Neuronal stem cell (in vitro differentiated cells): ENCODE data around the gene RNF7.

Experiments used
- DNase-seq: peaks from one replicate; pipeline ENCODE4 v3.0.0-alpha.2; 2013; ENCODE audit warnings: low spot score
- H2AFZ ChIP-seq: one replicate; pipeline ENCODE4 v1.6.1; 2013; ENCODE audit warnings: mild to moderate bottlenecking, low read length, inconsistent platforms
- H2AK5ac ChIP-seq: 2 replicates; pipeline ENCODE4 v1.6.1; 2013; ENCODE audit warnings: low read depth, mild to moderate bottlenecking, inconsistent platforms, low read length, moderate library complexity, mixed read lengths
- H2BK120ac ChIP-seq: 2 replicates; pipeline ENCODE4 v1.6.1; 2013; ENCODE audit warnings: low read depth, mild to moderate bottlenecking, inconsistent platforms, low read length, moderate library complexity, mixed read lengths
- H2BK12ac ChIP-seq: one replicate; pipeline ENCODE4 v1.6.1; 2013; ENCODE audit warnings: low read length, inconsistent platforms
- H2BK15ac ChIP-seq: 2 replicates; pipeline ENCODE4 v1.6.1; 2013; ENCODE audit warnings: mild to moderate bottlenecking, low read length, inconsistent platforms, mixed read lengths
- H2BK5ac ChIP-seq: one replicate; pipeline ENCODE4 v1.6.1; 2013; ENCODE audit warnings: inconsistent platforms, mild to moderate bottlenecking, low read length, moderate library complexity
- H3K14ac ChIP-seq: one replicate; pipeline ENCODE4 v1.6.1; 2013; ENCODE audit warnings: low read length, inconsistent platforms
- H3K18ac ChIP-seq: 2 replicates; pipeline ENCODE4 v1.6.1; 2013; ENCODE audit warnings: low read length, inconsistent platforms
- H3K23ac ChIP-seq: 2 replicates; pipeline ENCODE4 v1.6.1; 2013; ENCODE audit warnings: low read depth, mild to moderate bottlenecking, mixed read lengths, low read length, inconsistent platforms; ENCODE audit not compliant: poor library complexity
- H3K27ac ChIP-seq: replicated peaks from 3 replicates; pipeline ENCODE4 v1.5.1; 2013; ENCODE audit warnings: low read length, inconsistent platforms
- H3K27me3 ChIP-seq, 3 experiments: 2 replicates each; pipeline ENCODE4 v1.6.1; 2013; ENCODE audit warnings: low read length in 3 of 3, mild to moderate bottlenecking in 2 of 3, inconsistent platforms in 1 of 3, low read depth in 1 of 3, mixed read lengths in 1 of 3, moderate library complexity in 1 of 3; ENCODE audit not compliant: control insufficient read depth in 3 of 3, insufficient read depth in 3 of 3
- H3K36me3 ChIP-seq, 2 donors: replicated peaks in 1 of 2; 2 replicates each; pipeline ENCODE4 v1.6.1; 2013; ENCODE audit warnings: low read length in 2 of 2; ENCODE audit not compliant: control insufficient read depth in 2 of 2, insufficient read depth in 2 of 2
- H3K4ac ChIP-seq: 2 replicates; pipeline ENCODE4 v1.6.1; 2013; ENCODE audit warnings: inconsistent platforms, mild to moderate bottlenecking, low read length, moderate library complexity
- H3K4me1 ChIP-seq, 2 donors: 1 replicate in 1 of 2; 2 replicates in 1 of 2; pipeline ENCODE4 v1.6.1; 2013; ENCODE audit warnings: low read length in 2 of 2, low read depth in 1 of 2; ENCODE audit not compliant: control insufficient read depth in 2 of 2, insufficient read depth in 1 of 2
- H3K4me2 ChIP-seq: one replicate; pipeline ENCODE4 v1.6.1; 2013; ENCODE audit warnings: mild to moderate bottlenecking, low read length, inconsistent platforms; ENCODE audit not compliant: insufficient read depth, poor library complexity, severe bottlenecking
- H3K4me3 ChIP-seq, 2 donors: 2 replicates each; pipeline ENCODE4 v1.5.1; 2013; ENCODE audit warnings: low read length in 2 of 2, mild to moderate bottlenecking in 2 of 2, inconsistent platforms in 1 of 2, moderate library complexity in 1 of 2
- H3K79me1 ChIP-seq: one replicate; pipeline ENCODE4 v1.6.1; 2013; ENCODE audit warnings: low read depth, mild to moderate bottlenecking, inconsistent platforms, low read length, moderate library complexity
- H3K9ac ChIP-seq: one replicate; pipeline ENCODE4 v1.6.1; 2013; ENCODE audit warnings: mild to moderate bottlenecking, low read depth, low read length, inconsistent platforms; ENCODE audit not compliant: poor library complexity
- H3K9me3 ChIP-seq, 2 donors: replicated peaks in 1 of 2; 2 replicates each; pipeline versions ENCODE3 to v1.6.1; 2013; ENCODE audit warnings: low read length in 2 of 2, mild to moderate bottlenecking in 2 of 2, inconsistent platforms in 1 of 2, low read depth in 1 of 2, mixed read lengths in 1 of 2, moderate library complexity in 1 of 2; ENCODE audit not compliant: control insufficient read depth in 2 of 2, insufficient read depth in 1 of 2
- H4K8ac ChIP-seq: one replicate; pipeline ENCODE4 v1.6.1; 2013; ENCODE audit warnings: low read depth, mild to moderate bottlenecking, inconsistent platforms, low read length, moderate library complexity
- H4K91ac ChIP-seq: one replicate; pipeline ENCODE4 v1.6.1; 2013; ENCODE audit warnings: low read length, low read depth, mild to moderate bottlenecking, inconsistent platforms; ENCODE audit not compliant: poor library complexity
- WGBS, 2 donors: extraction: QIAGEN DNeasy Blood & Tissue Kit; methylation state at CpG; one replicate each; pipeline ENCODE4 v1.1.7; 2013; ENCODE audit warnings: missing lambda C conversion rate in 2 of 2, mixed read lengths in 1 of 2; ENCODE audit not compliant: insufficient read length in 2 of 2, insufficient replicate concordance in 1 of 2; ENCODE audit errors: extremely low coverage in 2 of 2; 5-methylcytosine and 5-hydroxymethylcytosine counted together

Gene RNF7

GRCh38 chr3:141792495-141792894 is 54.4 kb downstream of the RNF7 start:
- DNase-seq, result no peak
- no peaks in the 10 kb centered on the region for H3K9me3 ChIP-seq
- no peak overlapping the region for H2BK15ac ChIP-seq
- H2BK12ac ChIP-seq, result no peak overlapping the region
- no peak overlapping the region for H3K18ac ChIP-seq
- no CpG with 5 or more reads among the region's 1 CpG for WGBS, 2 donors
- no peak overlapping the region for H3K4me2 ChIP-seq
- no peak overlapping the region for H2BK5ac ChIP-seq
- H3K27ac ChIP-seq, result no peak overlapping the region
- no peak overlapping the region for H4K8ac ChIP-seq
- H3K4ac ChIP-seq, result no peak overlapping the region
- H3K4me1 ChIP-seq, result peaks cover 7 to 15% of the 10 kb centered on the region in 2 donors
- H2AFZ ChIP-seq, result no peak overlapping the region
- H3K23ac ChIP-seq, result no peak overlapping the region
- no peaks in the 10 kb centered on the region for H3K36me3 ChIP-seq
- no peak overlapping the region for H2BK120ac ChIP-seq
- H3K9ac ChIP-seq, result no peak overlapping the region
- H3K4me3 ChIP-seq, result no peak overlapping the region
- H3K14ac ChIP-seq, result no peak overlapping the region
- H4K91ac ChIP-seq, result no peak overlapping the region
- H3K27me3 ChIP-seq, result peaks cover 0 to 6% (median 0%) of the 10 kb centered on the region in 3 experiments
- no peak overlapping the region for H2AK5ac ChIP-seq
- H3K79me1 ChIP-seq, result no peaks in the 10 kb centered on the region

GRCh38 chr3:141793476-141794260 is 55.6 kb downstream of the RNF7 start:
- Histone ChIP-seq H4K8ac (no peak overlapping the region), H3K4ac (no peak overlapping the region), H3K14ac (no peak overlapping the region), H3K9me3 (no peaks in the 10 kb centered on the region), H3K4me1 (peaks cover 11 to 25% of the 10 kb centered on the region in 2 donors), H3K27me3 (peaks cover 0 to 6% (median 0%) of the 10 kb centered on the region in 3 experiments), H2AK5ac (peak overlapping the region; percentile 48), H3K18ac (peak overlapping the region; percentile 17), H2AFZ (no peak overlapping the region), H3K36me3 (no peaks in the 10 kb centered on the region), H4K91ac (no peak overlapping the region), H2BK5ac (no peak overlapping the region), H2BK15ac (peak overlapping the region; percentile 9), H3K23ac (no peak overlapping the region), H3K9ac (no peak overlapping the region), H3K4me2 (no peak overlapping the region), H2BK120ac (no peak overlapping the region), H2BK12ac (no peak overlapping the region), H3K79me1 (no peaks in the 10 kb centered on the region), H3K27ac (no peak overlapping the region), H3K4me3 (no peak overlapping the region)
- WGBS, 2 donors, result no CpG with 5 or more reads among the region's 8 CpGs
- DNase-seq, result no peak

GRCh38 chr3:141795276-141795675 is 57.2 kb downstream of the RNF7 start:
- Histone ChIP-seq H2BK12ac (no peak overlapping the region), H3K4me1 (peaks cover 11 to 25% of the 10 kb centered on the region in 2 donors), H3K23ac (no peak overlapping the region), H3K4me2 (no peak overlapping the region), H3K4ac (no peak overlapping the region), H2AK5ac (no peak overlapping the region), H3K27ac (no peak overlapping the region), H4K91ac (no peak overlapping the region), H4K8ac (no peak overlapping the region), H3K79me1 (no peaks in the 10 kb centered on the region), H2BK15ac (peak overlapping the region; percentile 71), H2AFZ (no peak overlapping the region), H3K9me3 (no peaks in the 10 kb centered on the region), H3K27me3 (peaks cover 0 to 6% (median 0%) of the 10 kb centered on the region in 3 experiments), H2BK120ac (no peak overlapping the region), H3K9ac (no peak overlapping the region), H3K36me3 (no peaks in the 10 kb centered on the region), H3K4me3 (no peak overlapping the region), H3K18ac (peak overlapping the region; percentile 63), H2BK5ac (no peak overlapping the region), H3K14ac (no peak overlapping the region)
- WGBS, 2 donors, result no CpG with 5 or more reads among the region's 4 CpGs
- no peak for DNase-seq

GRCh38 chr3:141795741-141796080 is 57.6 kb downstream of the RNF7 start:
- WGBS, 2 donors, result no CpG with 5 or more reads among the region's 5 CpGs
- Histone ChIP-seq H3K18ac (no peak overlapping the region), H2BK120ac (no peak overlapping the region), H4K8ac (no peak overlapping the region), H2BK5ac (no peak overlapping the region), H3K23ac (no peak overlapping the region), H2AK5ac (peak overlapping the region; percentile 67), H3K14ac (no peak overlapping the region), H3K9me3 (no peaks in the 10 kb centered on the region), H3K4me1 (peaks cover 11 to 25% of the 10 kb centered on the region in 2 donors), H3K27me3 (peaks cover 0 to 6% (median 0%) of the 10 kb centered on the region in 3 experiments), H2BK15ac (no peak overlapping the region), H3K36me3 (no peaks in the 10 kb centered on the region), H3K4me3 (no peak overlapping the region), H3K27ac (no peak overlapping the region), H3K9ac (no peak overlapping the region), H3K4ac (no peak overlapping the region), H3K4me2 (no peak overlapping the region), H4K91ac (no peak overlapping the region), H2BK12ac (no peak overlapping the region), H3K79me1 (no peaks in the 10 kb centered on the region), H2AFZ (peak overlapping the region; percentile 98)
- no peak for DNase-seq
